Astrocyte of the spinal cord (primary cell): ENCODE measurements around the gene KRT28.
"Not testable (repeated sequence)": the region's sequence is repeated elsewhere in the genome, so short reads cannot be mapped to it uniquely, and the experiment has no call there.

Experiments
- DNase-seq: peaks from one replicate; pipeline ENCODE4 v3.0.0; 2011; ENCODE audit warnings: low read depth, low spot score
- H3K4me3 ChIP-seq: 2 replicates; pipeline ENCODE4 v1.5.1; 2011; ENCODE audit warnings: low read depth, mild to moderate bottlenecking, low read length, moderate library complexity
- CTCF ChIP-seq: IDR thresholded peaks from 2 replicates; pipeline ENCODE4 v1.5.1; 2012; ENCODE audit warnings: low read depth, mild to moderate bottlenecking, low read length, inconsistent platforms
- in situ Hi-C: cut with HindIII; loops from 2 replicates; pipeline ENCODE4 v1.10.0; 2017; ENCODE audit warnings: low sequenced_read_pairs

KRT28 gene

GRCh38 chr17:40755231-40755630 is 44.5 kb downstream of the KRT28 start, which contains the start of gene KRT25:
KRT25 (minus strand) TSS chr17:40755331; CDS start chr17:40755271, 60 bp downstream.
- H3K4me3 ChIP-seq, result no peak within 1 kb of the TSS
- in situ Hi-C loops, result no loop called here
- TF ChIP-seq CTCF, result no peak
- no peak for DNase-seq

- no peak overlapping the region for H3K4me3 ChIP-seq
- no peak for TF ChIP-seq CTCF
- in situ Hi-C loops, result no loop called here
- DNase-seq, result no peak
These were observed 46.0 kb downstream of the KRT28 start for GRCh38 chr17:40753804-40754203.

GRCh38 chr17:40751065-40751464 is 48.7 kb downstream of the KRT28 start:
- in situ Hi-C loops, result no loop called here
- H3K4me3 ChIP-seq, result no peak overlapping the region
- no peak for DNase-seq
- TF ChIP-seq CTCF, result no peak

- H3K4me3 ChIP-seq, result no peak overlapping the region
- no peak for TF ChIP-seq CTCF
- in situ Hi-C loops, result no loop called here
- DNase-seq, result no peak
These were observed 49.4 kb downstream of the KRT28 start for GRCh38 chr17:40750391-40750790.

GRCh38 chr17:40748666-40749065 is 51.1 kb downstream of the KRT28 start:
- H3K4me3 ChIP-seq, in situ Hi-C loops, DNase-seq: not testable (repeated sequence)
